CD14-positive monocyte (primary cell): ENCODE results near the gene APOH. TPM values are rescaled to one million over a fixed set of nuclear protein-coding genes. Genes with fewer than 3 reads are reported as not detected.

Experiments
- DNase-seq, 3 donors: peaks; one replicate each; pipeline ENCODE4 v3.0.0-alpha.2; 2011 to 2022
- H2AFZ ChIP-seq: 2 replicates; pipeline ENCODE4 v1.6.0; 2012; ENCODE audit warnings: mild to moderate bottlenecking, low read depth, low read length, inconsistent platforms; ENCODE audit not compliant: insufficient read depth, poor library complexity, severe bottlenecking
- H3K27ac ChIP-seq, 2 donors: 1 replicate in 1 of 2; 2 replicates in 1 of 2; pipeline ENCODE4 v1.5.1; 2012 to 2013; ENCODE audit warnings: low read length in 2 of 2, control low read depth in 1 of 2, inconsistent platforms in 1 of 2, low read depth in 1 of 2, mild to moderate bottlenecking in 1 of 2
- H3K27me3 ChIP-seq, 2 donors: one replicate each; pipeline versions ENCODE4 v1.6.0 to v1.6.1; 2011 to 2013; ENCODE audit warnings: low read length in 2 of 2; ENCODE audit not compliant: control insufficient read depth in 2 of 2, insufficient read depth in 2 of 2
- H3K36me3 ChIP-seq, 2 donors: replicated peaks in 1 of 2; 1 replicate in 1 of 2; 2 replicates in 1 of 2; pipeline versions ENCODE4 v1.5.1 to v1.6.1; 2012 to 2013; ENCODE audit warnings: low read length in 2 of 2, control low read depth in 1 of 2, inconsistent platforms in 1 of 2, mild to moderate bottlenecking in 1 of 2; ENCODE audit not compliant: insufficient read depth in 2 of 2, control insufficient read depth in 1 of 2
- H3K4me1 ChIP-seq, 2 donors: 1 replicate in 1 of 2; 2 replicates in 1 of 2; pipeline versions ENCODE4 v1.5.1 to v1.6.1; 2012 to 2013; ENCODE audit warnings: low read length in 2 of 2, control low read depth in 1 of 2, inconsistent platforms in 1 of 2, mild to moderate bottlenecking in 1 of 2, moderate library complexity in 1 of 2; ENCODE audit not compliant: insufficient read depth in 2 of 2, control insufficient read depth in 1 of 2
- H3K4me2 ChIP-seq: replicated peaks from 2 replicates; pipeline ENCODE3; 2012; ENCODE audit warnings: low read length, moderate library complexity, mild to moderate bottlenecking; ENCODE audit not compliant: poor library complexity, severe bottlenecking; ENCODE audit errors: extremely low read depth
- H3K4me3 ChIP-seq, 3 experiments: fragments of 200-600 bp in 1 of 3; sonication (generic) in 1 of 3; replicated peaks in 1 of 3; 1 replicate in 2 of 3; 2 replicates in 1 of 3; pipeline ENCODE4 v1.5.1; 2011 to 2013; ENCODE audit warnings: low read length in 3 of 3, mild to moderate bottlenecking in 3 of 3, control low read depth in 2 of 3, low read depth in 2 of 3, inconsistent platforms in 1 of 3, moderate library complexity in 1 of 3
- H3K79me2 ChIP-seq: 2 replicates; pipeline ENCODE4 v1.6.0; 2012; ENCODE audit warnings: mild to moderate bottlenecking, control low read depth, inconsistent platforms, low read length, moderate library complexity; ENCODE audit not compliant: insufficient read depth
- H3K9ac ChIP-seq: 2 replicates; pipeline ENCODE4 v1.6.0; 2017; ENCODE audit warnings: low read length, mild to moderate bottlenecking; ENCODE audit not compliant: insufficient read depth, poor library complexity, severe bottlenecking
- H3K9me3 ChIP-seq, 2 donors: replicated peaks in 1 of 2; 1 replicate in 1 of 2; 2 replicates in 1 of 2; pipeline versions ENCODE4 v1.5.1 to v1.6.1; 2012 to 2013; ENCODE audit warnings: low read length in 2 of 2, control low read depth in 1 of 2; ENCODE audit not compliant: control insufficient read depth in 1 of 2, insufficient read depth in 1 of 2
- H4K20me1 ChIP-seq: 2 replicates; pipeline ENCODE4 v1.6.0; 2012; ENCODE audit warnings: mild to moderate bottlenecking, low read length, control low read depth, moderate library complexity; ENCODE audit not compliant: insufficient read depth
- H3K27ac Mint-ChIP-seq, 7 donors: one replicate each; pipeline ENCODE4 v1.8.0; 2020; ENCODE audit warnings: mild to moderate bottlenecking in 7 of 7, mixed read lengths in 7 of 7, moderate library complexity in 6 of 7, inconsistent platforms in 2 of 7
- H3K27me3 Mint-ChIP-seq, 3 donors: one replicate each; pipeline ENCODE4 v1.8.0; 2021 to 2022; ENCODE audit warnings: low read depth in 3 of 3, mild to moderate bottlenecking in 3 of 3, mixed read lengths in 3 of 3, moderate library complexity in 3 of 3, inconsistent platforms in 1 of 3
- H3K36me3 Mint-ChIP-seq, 2 donors: one replicate each; pipeline ENCODE4 v1.8.0; 2020; ENCODE audit warnings: mixed read lengths in 2 of 2, inconsistent platforms in 1 of 2, mild to moderate bottlenecking in 1 of 2
- H3K4me1 Mint-ChIP-seq: one replicate; pipeline ENCODE4 v1.8.0; 2020; ENCODE audit warnings: mild to moderate bottlenecking, mixed read lengths
- H3K4me3 Mint-ChIP-seq, 2 donors: one replicate each; pipeline ENCODE4 v1.8.0; 2020; ENCODE audit warnings: mild to moderate bottlenecking in 2 of 2, mixed read lengths in 2 of 2, moderate library complexity in 1 of 2
- H3K9me3 Mint-ChIP-seq, 7 donors: one replicate each; pipeline ENCODE4 v1.8.0; 2020 to 2022; ENCODE audit warnings: mixed read lengths in 7 of 7, mild to moderate bottlenecking in 6 of 7, moderate library complexity in 6 of 7, inconsistent platforms in 2 of 7
- WGBS: methylation state at CpG from one replicate; pipeline ENCODE4 v1.1.5; 2013; ENCODE audit warnings: missing lambda C conversion rate; ENCODE audit not compliant: insufficient coverage; 5-methylcytosine and 5-hydroxymethylcytosine counted together
- intact Hi-C, 2 donors: fragments of 100-400 bp; cut with micrococcal nuclease; formaldehyde crosslinking; loops; one replicate each; pipeline versions ENCODE4 v1.15.0 to v1.15.1; 2023
- polyA plus RNA-seq, 3 donors: library from polyadenylated mRNA; depleted of rRNA in 1 of 3; unstranded in 2 of 3; stranded (reverse) in 1 of 3; fragments of 300-500 nt in 2 of 3; fragments of >200 nt in 1 of 3; fragmentation: Illumina TruSeq in 2 of 3; gene quantifications; 1 replicate in 2 of 3; 2 replicates in 1 of 3; pipeline ENCODE4 v1.2.3, GENCODE V29; 2012 to 2021
- TF ChIP-seq, protein P1 (sequence below): fragments of 200-600 bp; IDR thresholded peaks from one replicate; pipeline ENCODE4 v1.8.0; 2022; ENCODE audit warnings: antibody characterized with exemption, mild to moderate bottlenecking

Gene APOH
- polyA plus RNA-seq, 3 donors, result not detected

DNA sequence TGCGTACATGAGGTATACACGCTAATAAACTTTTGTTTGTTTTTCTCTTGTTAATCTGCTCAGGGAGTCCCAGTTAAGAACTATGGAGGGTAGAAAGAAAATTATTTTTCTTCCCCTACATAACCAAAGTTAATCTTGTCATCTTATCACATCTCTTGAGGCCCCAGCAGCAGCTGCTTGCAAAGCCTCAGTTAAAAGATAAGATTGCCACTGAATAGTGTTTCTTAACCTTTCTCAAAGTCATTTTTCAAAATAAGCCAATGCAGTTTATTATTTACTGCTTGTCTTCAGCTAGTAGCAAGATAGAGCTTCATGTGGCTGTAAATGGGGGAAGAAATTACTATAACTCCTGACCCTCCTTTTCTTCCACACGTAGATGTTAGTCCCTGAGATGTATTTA lies 21.5 kb upstream of the APOH start:
- Mint-ChIP-seq H3K27me3 (peaks cover 4 to 17% (median 10%) of the 10 kb centered on the region in 3 donors), H3K4me3 (no peak overlapping the region), H3K36me3 (no peaks in the 10 kb centered on the region), H3K27ac (no peak overlapping the region), H3K9me3 (peaks cover 0 to 3% (median 0%) of the 10 kb centered on the region in 7 donors), H3K4me1 (peaks cover 17% of the 10 kb centered on the region)
- H3K9ac ChIP-seq, result no peak overlapping the region
- no peaks in the 10 kb centered on the region for H3K79me2 ChIP-seq
- intact Hi-C loops, result no loop called here
- no peaks in the 10 kb centered on the region for H3K27me3 ChIP-seq
- no peak overlapping the region for H2AFZ ChIP-seq
- TF ChIP-seq, protein P1, sequence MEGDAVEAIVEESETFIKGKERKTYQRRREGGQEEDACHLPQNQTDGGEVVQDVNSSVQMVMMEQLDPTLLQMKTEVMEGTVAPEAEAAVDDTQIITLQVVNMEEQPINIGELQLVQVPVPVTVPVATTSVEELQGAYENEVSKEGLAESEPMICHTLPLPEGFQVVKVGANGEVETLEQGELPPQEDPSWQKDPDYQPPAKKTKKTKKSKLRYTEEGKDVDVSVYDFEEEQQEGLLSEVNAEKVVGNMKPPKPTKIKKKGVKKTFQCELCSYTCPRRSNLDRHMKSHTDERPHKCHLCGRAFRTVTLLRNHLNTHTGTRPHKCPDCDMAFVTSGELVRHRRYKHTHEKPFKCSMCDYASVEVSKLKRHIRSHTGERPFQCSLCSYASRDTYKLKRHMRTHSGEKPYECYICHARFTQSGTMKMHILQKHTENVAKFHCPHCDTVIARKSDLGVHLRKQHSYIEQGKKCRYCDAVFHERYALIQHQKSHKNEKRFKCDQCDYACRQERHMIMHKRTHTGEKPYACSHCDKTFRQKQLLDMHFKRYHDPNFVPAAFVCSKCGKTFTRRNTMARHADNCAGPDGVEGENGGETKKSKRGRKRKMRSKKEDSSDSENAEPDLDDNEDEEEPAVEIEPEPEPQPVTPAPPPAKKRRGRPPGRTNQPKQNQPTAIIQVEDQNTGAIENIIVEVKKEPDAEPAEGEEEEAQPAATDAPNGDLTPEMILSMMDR, result no peak
- no peak overlapping the region for H3K4me2 ChIP-seq
- no peak overlapping the region for H3K4me3 ChIP-seq
- H3K36me3 ChIP-seq, result no peaks in the 10 kb centered on the region
- no peaks in the 10 kb centered on the region for H3K9me3 ChIP-seq
- H3K27ac ChIP-seq, result no peak overlapping the region
- no peaks in the 10 kb centered on the region for H4K20me1 ChIP-seq
- peaks cover 8 to 18% of the 10 kb centered on the region in 2 donors for H3K4me1 ChIP-seq
- no peak for DNase-seq
- no CpG with 5 or more reads among the region's 3 CpGs for WGBS

DNA sequence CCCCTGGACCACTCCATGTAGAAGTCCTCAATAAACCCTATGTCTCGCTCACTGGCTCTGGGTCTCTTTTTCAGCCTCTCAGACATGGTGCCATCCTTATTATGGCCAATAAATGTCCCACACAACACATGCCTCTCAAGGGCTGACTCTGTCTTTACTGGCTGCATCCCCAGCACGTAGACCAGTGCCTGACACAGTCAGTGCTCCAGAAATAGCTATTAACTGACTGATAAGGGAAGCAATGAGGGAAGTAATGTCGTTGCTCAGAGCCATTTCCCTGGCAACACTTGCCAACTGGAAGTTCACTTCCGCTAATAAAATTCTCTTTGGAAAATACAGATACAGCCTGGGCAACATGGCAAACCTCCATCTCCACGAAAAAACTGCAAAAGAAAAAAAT lies 19.1 kb upstream of the APOH start:
- Histone ChIP-seq H3K79me2 (no peaks in the 10 kb centered on the region), H3K9me3 (no peaks in the 10 kb centered on the region), H3K27me3 (peaks cover 2 to 3% of the 10 kb centered on the region in 2 donors), H3K9ac (no peak overlapping the region), H2AFZ (no peak overlapping the region), H3K4me2 (no peak overlapping the region), H3K27ac (no peak overlapping the region), H3K4me1 (peaks cover 4 to 10% of the 10 kb centered on the region in 2 donors), H3K36me3 (no peaks in the 10 kb centered on the region), H3K4me3 (no peak overlapping the region), H4K20me1 (no peaks in the 10 kb centered on the region)
- intact Hi-C loops, result no loop called here
- no peak for DNase-seq
- H3K36me3 Mint-ChIP-seq, result no peaks in the 10 kb centered on the region
- H3K4me3 Mint-ChIP-seq, result no peak overlapping the region
- peaks cover 10% of the 10 kb centered on the region for H3K4me1 Mint-ChIP-seq
- H3K27ac Mint-ChIP-seq, result no peak overlapping the region
- TF ChIP-seq, protein P1, result no peak
- WGBS, result 0% methylated on average over 1 of the region's 5 CpGs
- H3K9me3 Mint-ChIP-seq, result peaks cover 0 to 3% (median 0%) of the 10 kb centered on the region in 7 donors
- H3K27me3 Mint-ChIP-seq, result peaks cover 5 to 32% (median 17%) of the 10 kb centered on the region in 3 donors
